Smooth muscle cell (in vitro differentiated cells): Measurements from ENCODE around the gene CACNG8. TPM values are rescaled to one million over a fixed set of nuclear protein-coding genes. Genes with fewer than 3 reads are reported as not detected.

ENCODE experiments used
- DNase-seq: peaks from one replicate; lab custom pipeline; 2025; ENCODE audit not compliant: unreplicated experiment; lab: John Stamatoyannopoulos, UW
- H2AFZ ChIP-seq: fragments of 200-600 bp; sonication (generic); 2 replicates; pipeline ENCODE4 v1.6.0; 2016; ENCODE audit warnings: antibody characterized with exemption, low read depth, mild to moderate bottlenecking
- H3F3A ChIP-seq: fragments of 200-600 bp; sonication (generic); 2 replicates; pipeline ENCODE4 v1.6.0; 2017; ENCODE audit warnings: antibody characterized with exemption, low read depth
- H3K27ac ChIP-seq: fragments of 200-600 bp; sonication (generic); 2 replicates; pipeline ENCODE4 v1.5.1; 2016; ENCODE audit warnings: low read depth, mild to moderate bottlenecking
- H3K27me3 ChIP-seq: fragments of 200-600 bp; sonication (generic); 2 replicates; pipeline ENCODE4 v1.6.1; 2016; ENCODE audit warnings: low read depth, mild to moderate bottlenecking
- H3K36me3 ChIP-seq: fragments of 200-600 bp; sonication (generic); 2 replicates; pipeline ENCODE4 v1.5.1; 2016; ENCODE audit warnings: low read depth
- H3K4me1 ChIP-seq: fragments of 200-600 bp; sonication (generic); 2 replicates; pipeline ENCODE4 v1.5.1; 2016; ENCODE audit warnings: low read depth
- H3K4me2 ChIP-seq: fragments of 200-600 bp; sonication (generic); 2 replicates; pipeline ENCODE4 v1.6.0; 2016; ENCODE audit warnings: mild to moderate bottlenecking
- H3K4me3 ChIP-seq: fragments of 200-600 bp; sonication (generic); 2 replicates; pipeline ENCODE4 v1.5.1; 2016; ENCODE audit warnings: mild to moderate bottlenecking
- H3K79me2 ChIP-seq: fragments of 200-600 bp; sonication (generic); 2 replicates; pipeline ENCODE4 v1.6.0; 2016; ENCODE audit warnings: low read depth, mild to moderate bottlenecking
- H3K9ac ChIP-seq: fragments of 200-600 bp; sonication (generic); 2 replicates; pipeline ENCODE4 v1.6.0; 2016; ENCODE audit warnings: low read depth
- H3K9me3 ChIP-seq: fragments of 200-600 bp; sonication (generic); replicated peaks from 2 replicates; pipeline ENCODE4 v1.5.1; 2016; ENCODE audit warnings: low read depth
- H4K20me1 ChIP-seq: fragments of 200-600 bp; sonication (generic); 2 replicates; pipeline ENCODE4 v1.6.0; 2016; ENCODE audit warnings: low read depth
- WGBS: methylation state at CpG from one replicate; pipeline ENCODE4 v1.1.7; 2016; ENCODE audit warnings: low lambda C conversion rate; 5-methylcytosine and 5-hydroxymethylcytosine counted together
- polyA plus RNA-seq: library from polyadenylated mRNA; unstranded; fragments of >200 nt; fragmentation: Nextera tagmentation; extraction: Ambion mirVana; gene quantifications from 2 replicates; pipeline ENCODE4 v1.2.1, GENCODE V29; 2016
- total RNA-seq: library from RNA; depleted of rRNA; stranded (reverse); fragments of >200 nt; gene quantifications from 2 replicates; pipeline ENCODE4 v1.2.3, GENCODE V29; 2014
- TF ChIP-seq, protein P1 (sequence below): fragments of 200-600 bp; sonication (generic); IDR thresholded peaks from 2 replicates; pipeline ENCODE4 v1.5.1; 2017; ENCODE audit warnings: borderline replicate concordance, mild to moderate bottlenecking, antibody characterized with exemption; ENCODE audit not compliant: insufficient read depth, poor library complexity, severe bottlenecking

Gene CACNG8
- total RNA-seq = 0.04 and 0.31 TPM in 2 replicates
- 0.03 and 0.19 TPM in 2 replicates for polyA plus RNA-seq

DNA sequence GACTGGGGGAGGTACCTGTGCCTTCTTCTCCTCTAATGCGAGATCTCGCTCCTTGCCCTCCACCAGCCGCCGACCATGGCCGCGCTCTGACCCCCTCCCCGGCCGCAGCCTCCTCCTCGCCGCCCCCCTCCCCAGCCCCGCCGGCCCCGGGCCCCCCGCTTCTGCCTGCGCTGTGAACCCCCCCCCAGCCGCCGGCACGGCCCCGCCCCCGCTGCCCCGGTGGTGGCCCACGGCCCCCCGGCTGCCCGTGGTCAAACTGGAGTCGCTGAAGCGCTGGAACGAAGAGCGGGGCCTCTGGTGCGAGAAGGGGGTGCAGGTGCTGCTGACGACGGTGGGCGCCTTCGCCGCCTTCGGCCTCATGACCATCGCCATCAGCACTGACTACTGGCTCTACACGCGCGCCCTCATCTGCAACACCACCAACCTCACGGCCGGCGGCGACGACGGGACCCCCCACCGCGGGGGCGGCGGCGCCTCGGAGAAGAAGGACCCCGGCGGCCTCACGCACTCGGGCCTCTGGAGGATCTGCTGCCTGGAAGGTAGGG lies at the start of gene CACNG8:
TSS of gene CACNG8 (plus strand) at position 51 of the 545 bp plus-strand sequence.
- no peak within 1 kb of the TSS for H3K27ac ChIP-seq

DNA sequence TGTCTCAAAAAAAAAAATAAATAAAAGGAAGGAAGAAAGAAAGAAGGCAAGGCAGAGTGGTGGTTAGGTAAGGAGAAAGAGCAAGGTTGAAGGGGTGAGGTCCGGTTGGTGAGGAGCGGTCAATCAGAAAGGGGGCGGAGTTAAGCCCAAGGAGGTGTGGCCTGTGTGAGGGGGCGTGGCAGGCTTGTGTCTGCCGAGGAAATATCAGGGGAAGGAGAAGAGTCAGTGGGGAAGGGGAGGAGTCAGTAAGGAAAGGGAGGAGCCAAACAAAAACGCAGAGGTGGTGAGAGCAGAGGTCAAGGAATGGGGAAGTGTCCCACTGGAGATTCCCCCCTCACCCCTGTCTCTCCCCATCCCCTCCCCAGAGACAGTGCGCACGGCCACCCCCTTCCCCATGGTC lies 47.7 kb upstream of the CACNG8 start:
- Histone ChIP-seq H3K4me1 (no peaks in the 10 kb centered on the region), H3K4me2 (no peak overlapping the region), H3K4me3 (no peak overlapping the region), H3K36me3 (no peaks in the 10 kb centered on the region), H3K79me2 (no peaks in the 10 kb centered on the region), H3K9me3 (no peaks in the 10 kb centered on the region), H3K9ac (no peak overlapping the region), H2AFZ (no peak overlapping the region), H3F3A (no peaks in the 10 kb centered on the region), H3K27me3 (peaks cover 18% of the 10 kb centered on the region), H3K27ac (no peak overlapping the region), H4K20me1 (no peaks in the 10 kb centered on the region)
- 73% methylated on average over 6 of the region's 8 CpGs for WGBS
- no peak for DNase-seq
- TF ChIP-seq, protein P1, sequence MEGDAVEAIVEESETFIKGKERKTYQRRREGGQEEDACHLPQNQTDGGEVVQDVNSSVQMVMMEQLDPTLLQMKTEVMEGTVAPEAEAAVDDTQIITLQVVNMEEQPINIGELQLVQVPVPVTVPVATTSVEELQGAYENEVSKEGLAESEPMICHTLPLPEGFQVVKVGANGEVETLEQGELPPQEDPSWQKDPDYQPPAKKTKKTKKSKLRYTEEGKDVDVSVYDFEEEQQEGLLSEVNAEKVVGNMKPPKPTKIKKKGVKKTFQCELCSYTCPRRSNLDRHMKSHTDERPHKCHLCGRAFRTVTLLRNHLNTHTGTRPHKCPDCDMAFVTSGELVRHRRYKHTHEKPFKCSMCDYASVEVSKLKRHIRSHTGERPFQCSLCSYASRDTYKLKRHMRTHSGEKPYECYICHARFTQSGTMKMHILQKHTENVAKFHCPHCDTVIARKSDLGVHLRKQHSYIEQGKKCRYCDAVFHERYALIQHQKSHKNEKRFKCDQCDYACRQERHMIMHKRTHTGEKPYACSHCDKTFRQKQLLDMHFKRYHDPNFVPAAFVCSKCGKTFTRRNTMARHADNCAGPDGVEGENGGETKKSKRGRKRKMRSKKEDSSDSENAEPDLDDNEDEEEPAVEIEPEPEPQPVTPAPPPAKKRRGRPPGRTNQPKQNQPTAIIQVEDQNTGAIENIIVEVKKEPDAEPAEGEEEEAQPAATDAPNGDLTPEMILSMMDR = no peak

More for the DNA sequence above, at the start of gene CACNG8:
- no peaks in the 10 kb centered on the region for H3F3A ChIP-seq
- peak within 1 kb of the TSS; percentile 37 for H2AFZ ChIP-seq
- H3K4me3 ChIP-seq = peak within 1 kb of the TSS; percentile 30
- H3K4me1 ChIP-seq = peaks cover 16% of the 10 kb centered on the region
- no peaks in the 10 kb centered on the region for H3K36me3 ChIP-seq
- no peaks in the 10 kb centered on the region for H3K9me3 ChIP-seq
- TF ChIP-seq, protein P1 = no peak
- no peaks in the 10 kb centered on the region for H4K20me1 ChIP-seq
- no peak for DNase-seq
- H3K4me2 ChIP-seq = peak within 1 kb of the TSS; percentile 80
- 1% methylated on average over 40 of the region's 55 CpGs for WGBS
- no peaks in the 10 kb centered on the region for H3K79me2 ChIP-seq
- peaks cover 70% of the 10 kb centered on the region for H3K27me3 ChIP-seq
- no peak within 1 kb of the TSS for H3K9ac ChIP-seq

DNA sequence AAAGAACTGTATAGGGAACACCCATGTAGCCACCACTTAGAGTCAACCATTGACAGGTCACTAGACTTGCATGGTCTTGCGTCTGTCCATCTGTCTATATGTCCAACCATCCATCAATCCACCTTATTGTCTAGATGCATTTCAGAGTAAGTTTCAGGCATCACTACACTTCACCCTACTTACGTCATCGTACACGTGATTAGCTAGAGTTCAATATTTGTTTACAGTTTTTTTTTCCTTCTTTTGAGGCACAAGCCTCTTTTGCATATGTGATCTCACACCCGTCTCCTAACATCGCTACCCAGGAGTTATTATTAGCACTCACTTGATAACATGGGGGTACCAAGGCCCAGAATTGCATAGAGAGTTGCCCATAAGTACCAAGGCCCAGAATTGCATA lies 46.7 kb upstream of the CACNG8 start:
- Histone ChIP-seq H3K36me3 (no peaks in the 10 kb centered on the region), H3K9ac (no peak overlapping the region), H2AFZ (no peak overlapping the region), H3K79me2 (no peaks in the 10 kb centered on the region), H3K27ac (no peak overlapping the region), H3K4me3 (no peak overlapping the region), H3K27me3 (peaks cover 8% of the 10 kb centered on the region), H3K9me3 (no peaks in the 10 kb centered on the region), H3F3A (no peaks in the 10 kb centered on the region), H3K4me2 (no peak overlapping the region), H4K20me1 (no peaks in the 10 kb centered on the region), H3K4me1 (no peaks in the 10 kb centered on the region)
- DNase-seq = no peak
- TF ChIP-seq, protein P1 = no peak
- 93% methylated on average over 6 of the region's 6 CpGs for WGBS

DNA sequence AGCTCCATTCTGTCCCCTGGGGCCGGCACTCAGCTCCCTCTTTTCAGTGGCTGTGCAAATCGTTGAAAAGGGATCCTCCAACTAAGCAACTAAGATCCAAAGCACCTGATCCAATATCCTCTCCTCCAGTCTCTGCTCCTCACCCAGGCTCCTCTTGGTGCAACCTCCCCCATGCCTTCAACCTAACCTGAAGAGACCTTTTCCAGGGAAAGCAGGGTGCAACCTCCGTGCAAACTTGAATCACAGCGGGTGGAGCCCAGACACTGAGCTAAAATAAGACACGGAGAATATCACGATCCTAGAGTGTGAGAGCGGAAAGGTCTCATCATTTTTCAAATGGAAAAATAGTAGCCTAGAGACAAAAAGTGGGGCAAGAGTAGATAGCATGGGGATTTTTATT lies 45.4 kb upstream of the CACNG8 start:
- Histone ChIP-seq H3F3A (no peaks in the 10 kb centered on the region), H4K20me1 (no peaks in the 10 kb centered on the region), H3K4me2 (no peak overlapping the region), H3K79me2 (no peaks in the 10 kb centered on the region), H3K9ac (no peak overlapping the region), H3K4me1 (no peaks in the 10 kb centered on the region), H3K27ac (no peak overlapping the region), H3K36me3 (no peaks in the 10 kb centered on the region), H3K4me3 (no peak overlapping the region), H2AFZ (no peak overlapping the region), H3K27me3 (no peaks in the 10 kb centered on the region), H3K9me3 (no peaks in the 10 kb centered on the region)
- 95% methylated on average over 7 of the region's 7 CpGs for WGBS
- TF ChIP-seq, protein P1 = no peak
- DNase-seq = no peak
